ENCODE data around the gene BUD13.

The BUD13 gene

GRCh38 chr11:116750070-116750718, 22.6 kb downstream of the BUD13 start:
- H3K27me3 Mint-ChIP-seq (ENCODE audit: low read depth): no peaks in the 10 kb centered on the region
- no peak overlapping the region for H3K4me3 Mint-ChIP-seq
- H3K27ac Mint-ChIP-seq: no peak overlapping the region
- H3K9me3 Mint-ChIP-seq: no peaks in the 10 kb centered on the region
- peaks cover 25% of the 10 kb centered on the region for H3K36me3 Mint-ChIP-seq (ENCODE audit: low read depth)
- no peaks in the 10 kb centered on the region for H3K4me1 Mint-ChIP-seq (ENCODE audit: low read depth)

GRCh38 chr11:116742104-116742503, 30.7 kb downstream of the BUD13 start:
- Mint-ChIP-seq H3K27me3 (ENCODE audit: low read depth) (no peaks in the 10 kb centered on the region), H3K27ac (no peak overlapping the region), H3K4me3 (no peak overlapping the region), H3K36me3 (ENCODE audit: low read depth) (peaks cover 4% of the 10 kb centered on the region), H3K4me1 (ENCODE audit: low read depth) (peaks cover 4% of the 10 kb centered on the region), H3K9me3 (no peaks in the 10 kb centered on the region)

GRCh38 chr11:116740741-116741140, 32.0 kb downstream of the BUD13 start:
- peaks cover 4% of the 10 kb centered on the region for H3K4me1 Mint-ChIP-seq (ENCODE audit: low read depth)
- no peak overlapping the region for H3K27ac Mint-ChIP-seq
- H3K36me3 Mint-ChIP-seq (ENCODE audit: low read depth): no peaks in the 10 kb centered on the region
- no peaks in the 10 kb centered on the region for H3K9me3 Mint-ChIP-seq
- H3K4me3 Mint-ChIP-seq: no peak overlapping the region
- H3K27me3 Mint-ChIP-seq (ENCODE audit: low read depth): no peaks in the 10 kb centered on the region

- Mint-ChIP-seq H3K27ac (no peak overlapping the region), H3K27me3 (ENCODE audit: low read depth) (no peaks in the 10 kb centered on the region), H3K9me3 (no peaks in the 10 kb centered on the region), H3K4me3 (no peak overlapping the region), H3K36me3 (ENCODE audit: low read depth) (peaks cover under 1% of the 10 kb centered on the region), H3K4me1 (ENCODE audit: low read depth) (peaks cover 5% of the 10 kb centered on the region)
Measured at GRCh38 chr11:116738975-116739374, 33.8 kb downstream of the BUD13 start.

GRCh38 chr11:116736763-116737162, 36.0 kb downstream of the BUD13 start:
- Mint-ChIP-seq H3K9me3 (no peaks in the 10 kb centered on the region), H3K4me3 (no peak overlapping the region), H3K4me1 (ENCODE audit: low read depth) (peaks cover 11% of the 10 kb centered on the region), H3K27ac (no peak overlapping the region), H3K36me3 (ENCODE audit: low read depth) (peaks cover 4% of the 10 kb centered on the region), H3K27me3 (ENCODE audit: low read depth) (no peaks in the 10 kb centered on the region)

- Mint-ChIP-seq H3K4me3 (no peak overlapping the region), H3K36me3 (ENCODE audit: low read depth) (peaks cover 4% of the 10 kb centered on the region), H3K4me1 (ENCODE audit: low read depth) (peaks cover 7% of the 10 kb centered on the region), H3K27me3 (ENCODE audit: low read depth) (no peaks in the 10 kb centered on the region), H3K9me3 (no peaks in the 10 kb centered on the region), H3K27ac (peak overlapping the region; percentile 10)
Measured at GRCh38 chr11:116733969-116734508, 38.7 kb downstream of the BUD13 start.

GRCh38 chr11:116733043-116733755, 39.6 kb downstream of the BUD13 start:
- H3K4me3 Mint-ChIP-seq: no peak overlapping the region
- no peaks in the 10 kb centered on the region for H3K27me3 Mint-ChIP-seq (ENCODE audit: low read depth)
- no peak overlapping the region for H3K27ac Mint-ChIP-seq
- H3K36me3 Mint-ChIP-seq (ENCODE audit: low read depth): peaks cover 4% of the 10 kb centered on the region
- H3K9me3 Mint-ChIP-seq: no peaks in the 10 kb centered on the region
- peaks cover 7% of the 10 kb centered on the region for H3K4me1 Mint-ChIP-seq (ENCODE audit: low read depth)

GRCh38 chr11:116732271-116733042, 40.3 kb downstream of the BUD13 start:
- H3K4me3 Mint-ChIP-seq: no peak overlapping the region
- H3K27me3 Mint-ChIP-seq (ENCODE audit: low read depth): no peaks in the 10 kb centered on the region
- H3K9me3 Mint-ChIP-seq: no peaks in the 10 kb centered on the region
- peaks cover 7% of the 10 kb centered on the region for H3K4me1 Mint-ChIP-seq (ENCODE audit: low read depth)
- no peak overlapping the region for H3K27ac Mint-ChIP-seq
- H3K36me3 Mint-ChIP-seq (ENCODE audit: low read depth): peaks cover 4% of the 10 kb centered on the region

GRCh38 chr11:116731821-116732220, 41.0 kb downstream of the BUD13 start:
- no peak overlapping the region for H3K4me3 Mint-ChIP-seq
- no peaks in the 10 kb centered on the region for H3K9me3 Mint-ChIP-seq
- H3K36me3 Mint-ChIP-seq (ENCODE audit: low read depth): peaks cover 4% of the 10 kb centered on the region
- H3K27me3 Mint-ChIP-seq (ENCODE audit: low read depth): no peaks in the 10 kb centered on the region
- H3K27ac Mint-ChIP-seq: no peak overlapping the region
- H3K4me1 Mint-ChIP-seq (ENCODE audit: low read depth): peaks cover 7% of the 10 kb centered on the region

- H3K9me3 Mint-ChIP-seq: no peaks in the 10 kb centered on the region
- H3K36me3 Mint-ChIP-seq (ENCODE audit: low read depth): peaks cover 4% of the 10 kb centered on the region
- H3K4me1 Mint-ChIP-seq (ENCODE audit: low read depth): peaks cover 7% of the 10 kb centered on the region
- no peaks in the 10 kb centered on the region for H3K27me3 Mint-ChIP-seq (ENCODE audit: low read depth)
- H3K27ac Mint-ChIP-seq: no peak overlapping the region
- H3K4me3 Mint-ChIP-seq: no peak overlapping the region
Measured at GRCh38 chr11:116731097-116731761, 41.6 kb downstream of the BUD13 start.

GRCh38 chr11:116730601-116731000, 42.2 kb downstream of the BUD13 start:
- H3K9me3 Mint-ChIP-seq: no peaks in the 10 kb centered on the region
- H3K4me3 Mint-ChIP-seq: no peak overlapping the region
- no peaks in the 10 kb centered on the region for H3K27me3 Mint-ChIP-seq (ENCODE audit: low read depth)
- H3K4me1 Mint-ChIP-seq (ENCODE audit: low read depth): peaks cover 7% of the 10 kb centered on the region
- no peak overlapping the region for H3K27ac Mint-ChIP-seq
- peaks cover 4% of the 10 kb centered on the region for H3K36me3 Mint-ChIP-seq (ENCODE audit: low read depth)

GRCh38 chr11:116730241-116730561, 42.6 kb downstream of the BUD13 start:
- no peak overlapping the region for H3K4me3 Mint-ChIP-seq
- no peaks in the 10 kb centered on the region for H3K9me3 Mint-ChIP-seq
- H3K36me3 Mint-ChIP-seq (ENCODE audit: low read depth): peaks cover 4% of the 10 kb centered on the region
- peaks cover 7% of the 10 kb centered on the region for H3K4me1 Mint-ChIP-seq (ENCODE audit: low read depth)
- no peak overlapping the region for H3K27ac Mint-ChIP-seq
- H3K27me3 Mint-ChIP-seq (ENCODE audit: low read depth): no peaks in the 10 kb centered on the region

- Mint-ChIP-seq H3K4me3 (no peak overlapping the region), H3K27me3 (ENCODE audit: low read depth) (no peaks in the 10 kb centered on the region), H3K27ac (no peak overlapping the region), H3K9me3 (no peaks in the 10 kb centered on the region), H3K4me1 (ENCODE audit: low read depth) (peaks cover 7% of the 10 kb centered on the region), H3K36me3 (ENCODE audit: low read depth) (peaks cover 4% of the 10 kb centered on the region)
Measured at GRCh38 chr11:116729501-116730240, 43.1 kb downstream of the BUD13 start.

- Mint-ChIP-seq H3K36me3 (ENCODE audit: low read depth) (no peaks in the 10 kb centered on the region), H3K27ac (no peak overlapping the region), H3K9me3 (no peaks in the 10 kb centered on the region), H3K4me1 (ENCODE audit: low read depth) (peaks cover 3% of the 10 kb centered on the region), H3K4me3 (no peak overlapping the region), H3K27me3 (ENCODE audit: low read depth) (peaks cover 6% of the 10 kb centered on the region)
Measured at GRCh38 chr11:116727990-116728389, 44.8 kb downstream of the BUD13 start.
